Activated naive CD4-positive, alpha-beta T cell treated with anti-CD3 and anti-CD28 coated beads for 36 hours (primary cell): Measurements from ENCODE around the gene AHCY. TPM values are rescaled to one million over a fixed set of nuclear protein-coding genes. Genes with fewer than 3 reads are reported as not detected.
"Not testable (repeated sequence)": the region's sequence is repeated elsewhere in the genome, so short reads cannot be mapped to it uniquely, and the experiment has no call there.

Experiments
- CTCF ChIA-PET: fragments of 350-600 bp; sonication (Branson Sonifier 250); formaldehyde crosslinking; loops from one replicate; lab custom pipeline; 2021; ENCODE audit warnings: antibody characterized with exemption; lab: Charles Lee
- DNase-seq: peaks from one replicate; pipeline ENCODE4 v3.0.0-alpha.2; 2020
- H3K27ac Mint-ChIP-seq: one replicate; pipeline ENCODE4 v1.8.0; 2021; ENCODE audit warnings: mild to moderate bottlenecking, mixed read lengths
- H3K27me3 Mint-ChIP-seq: one replicate; pipeline ENCODE4 v1.8.0; 2021; ENCODE audit warnings: low read depth, mixed read lengths
- H3K36me3 Mint-ChIP-seq: one replicate; pipeline ENCODE4 v1.8.0; 2021; ENCODE audit warnings: low read depth, mixed read lengths
- H3K4me1 Mint-ChIP-seq: one replicate; pipeline ENCODE4 v1.8.0; 2021; ENCODE audit warnings: low read depth, mixed read lengths
- H3K4me3 Mint-ChIP-seq: one replicate; pipeline ENCODE4 v1.8.0; 2021; ENCODE audit warnings: mild to moderate bottlenecking, moderate library complexity, mixed read lengths
- H3K9me3 Mint-ChIP-seq: one replicate; pipeline ENCODE4 v1.8.0; 2021; ENCODE audit warnings: mixed read lengths
- intact Hi-C: fragments of 100-400 bp; cut with micrococcal nuclease; formaldehyde crosslinking; loops from one replicate; pipeline ENCODE4 v1.15.1; 2023
- total RNA-seq, 2 experiments: library from RNA; stranded (reverse); gene quantifications; one replicate each; pipeline ENCODE4 v1.2.3, GENCODE V29; 2021

Gene AHCY
- total RNA-seq, 2 experiments from 2014 or later = 258 to 261 TPM

GRCh38 chr20:34290471-34290870, 12.7 kb downstream of the AHCY start:
- H3K4me3 Mint-ChIP-seq = no peak overlapping the region
- H3K4me1 Mint-ChIP-seq = no peaks in the 10 kb centered on the region
- peaks cover 52% of the 10 kb centered on the region for H3K36me3 Mint-ChIP-seq
- no peaks in the 10 kb centered on the region for H3K27me3 Mint-ChIP-seq
- CTCF ChIA-PET = interaction anchor here (0.6 kb wide), 1 partner anchor 91 kb away, joined by 5 read pairs; no protein-coding TSS in a partner anchor
- no peaks in the 10 kb centered on the region for H3K9me3 Mint-ChIP-seq
- intact Hi-C loops = no loop called here
- no peak overlapping the region for H3K27ac Mint-ChIP-seq
- DNase-seq = no peak

GRCh38 chr20:34287500-34287899, 15.7 kb downstream of the AHCY start:
- intact Hi-C loops = not testable (repeated sequence)

GRCh38 chr20:34285450-34285849, 17.7 kb downstream of the AHCY start:
- Mint-ChIP-seq H3K27me3 (no peaks in the 10 kb centered on the region), H3K27ac (no peak overlapping the region), H3K4me3 (no peak overlapping the region), H3K9me3 (no peaks in the 10 kb centered on the region), H3K36me3 (peaks cover 44% of the 10 kb centered on the region), H3K4me1 (no peaks in the 10 kb centered on the region)
- intact Hi-C loops = no loop called here
- no peak for DNase-seq
- CTCF ChIA-PET = interaction anchor here (0.9 kb wide), 1 partner anchor 59 kb away, joined by 3 read pairs; no protein-coding TSS in a partner anchor

More at GRCh38 chr20:34287500-34287899, 15.7 kb downstream of the AHCY start:
- DNase-seq, H3K9me3 Mint-ChIP-seq, H3K4me1 Mint-ChIP-seq, H3K27me3 Mint-ChIP-seq, H3K4me3 Mint-ChIP-seq: not testable (repeated sequence)
- Mint-ChIP-seq H3K36me3 (peaks cover 51% of the 10 kb centered on the region), H3K27ac (peak overlapping the region; percentile 15)
- CTCF ChIA-PET = interaction anchor here (2.0 kb wide), 1 partner anchor 25 kb away, joined by 8 read pairs; no protein-coding TSS in a partner anchor

GRCh38 chr20:34283844-34284243, 19.3 kb downstream of the AHCY start:
- Mint-ChIP-seq H3K9me3 (no peaks in the 10 kb centered on the region), H3K4me1 (no peaks in the 10 kb centered on the region), H3K4me3 (no peak overlapping the region), H3K27me3 (no peaks in the 10 kb centered on the region), H3K36me3 (peaks cover 48% of the 10 kb centered on the region), H3K27ac (no peak overlapping the region)
- intact Hi-C loops = no loop called here
- CTCF ChIA-PET = no interaction called here
- no peak for DNase-seq

GRCh38 chr20:34282041-34282440, 21.1 kb downstream of the AHCY start:
- intact Hi-C loops = no loop called here
- no peak overlapping the region for H3K4me3 Mint-ChIP-seq
- CTCF ChIA-PET = interaction anchor here (1.6 kb wide), 1 partner anchor 20 kb away, joined by 3 read pairs; no protein-coding TSS in a partner anchor
- peaks cover 48% of the 10 kb centered on the region for H3K36me3 Mint-ChIP-seq
- no peak overlapping the region for H3K27ac Mint-ChIP-seq
- no peaks in the 10 kb centered on the region for H3K4me1 Mint-ChIP-seq
- no peak for DNase-seq
- no peaks in the 10 kb centered on the region for H3K27me3 Mint-ChIP-seq
- no peaks in the 10 kb centered on the region for H3K9me3 Mint-ChIP-seq

GRCh38 chr20:34281177-34281576, 22.0 kb downstream of the AHCY start:
- no peak overlapping the region for H3K4me3 Mint-ChIP-seq
- H3K36me3 Mint-ChIP-seq = peaks cover 46% of the 10 kb centered on the region
- intact Hi-C loops = no loop called here
- no peak overlapping the region for H3K27ac Mint-ChIP-seq
- no peak for DNase-seq
- CTCF ChIA-PET = no interaction called here
- H3K9me3 Mint-ChIP-seq = no peaks in the 10 kb centered on the region
- no peaks in the 10 kb centered on the region for H3K4me1 Mint-ChIP-seq
- H3K27me3 Mint-ChIP-seq = no peaks in the 10 kb centered on the region

- no peaks in the 10 kb centered on the region for H3K4me1 Mint-ChIP-seq
- CTCF ChIA-PET = no interaction called here
Observed at GRCh38 chr20:34274694-34275093, 28.5 kb downstream of the AHCY start.

GRCh38 chr20:34271956-34272355, 31.2 kb downstream of the AHCY start:
- no peak overlapping the region for H3K4me3 Mint-ChIP-seq
- no peak overlapping the region for H3K27ac Mint-ChIP-seq
- H3K27me3 Mint-ChIP-seq = peaks cover 5% of the 10 kb centered on the region
- peaks cover 5% of the 10 kb centered on the region for H3K4me1 Mint-ChIP-seq
- CTCF ChIA-PET = no interaction called here
- DNase-seq = no peak
- peaks cover 20% of the 10 kb centered on the region for H3K36me3 Mint-ChIP-seq
- no peaks in the 10 kb centered on the region for H3K9me3 Mint-ChIP-seq
- intact Hi-C loops = no loop called here

More at GRCh38 chr20:34274694-34275093, 28.5 kb downstream of the AHCY start:
- intact Hi-C loops = no loop called here
- Mint-ChIP-seq H3K27me3 (no peaks in the 10 kb centered on the region), H3K4me3 (no peak overlapping the region), H3K36me3 (peaks cover 35% of the 10 kb centered on the region), H3K9me3 (no peaks in the 10 kb centered on the region), H3K27ac (no peak overlapping the region)
- no peak for DNase-seq

- no peak for DNase-seq
- no peak overlapping the region for H3K4me3 Mint-ChIP-seq
- no peak overlapping the region for H3K27ac Mint-ChIP-seq
- H3K4me1 Mint-ChIP-seq = peaks cover 5% of the 10 kb centered on the region
- peaks cover 13% of the 10 kb centered on the region for H3K36me3 Mint-ChIP-seq
- H3K9me3 Mint-ChIP-seq = no peaks in the 10 kb centered on the region
- H3K27me3 Mint-ChIP-seq = peaks cover 5% of the 10 kb centered on the region
- intact Hi-C loops = loop anchor here (10.0 kb wide), 1 partner anchor 75 kb away; no protein-coding TSS in a partner anchor
- CTCF ChIA-PET = interaction anchor here (0.7 to 1.3 kb wide), 2 partner anchors 80 to 84 kb away, joined by 4 to 10 read pairs; no protein-coding TSS in a partner anchor
Observed at GRCh38 chr20:34269996-34270627, 33.0 kb downstream of the AHCY start.

GRCh38 chr20:34268851-34269636, 34.1 kb downstream of the AHCY start:
- Mint-ChIP-seq H3K27me3 (peaks cover 5% of the 10 kb centered on the region), H3K4me3 (peak overlapping the region; percentile 27), H3K36me3 (peaks cover 8% of the 10 kb centered on the region), H3K9me3 (no peaks in the 10 kb centered on the region), H3K27ac (no peak overlapping the region), H3K4me1 (peaks cover 5% of the 10 kb centered on the region)
- CTCF ChIA-PET = interaction anchor here (0.7 kb wide), 1 partner anchor 83 kb away, joined by 10 read pairs; no protein-coding TSS in a partner anchor
- intact Hi-C loops = loop anchor here (10.0 kb wide), 1 partner anchor 74 kb away; no protein-coding TSS in a partner anchor
- DNase-seq = peak; percentile 20

- no peak for DNase-seq
- CTCF ChIA-PET = no interaction called here
- H3K9me3 Mint-ChIP-seq = no peaks in the 10 kb centered on the region
- intact Hi-C loops = loop anchor here (10.0 kb wide), 1 partner anchor 73 kb away; no protein-coding TSS in a partner anchor
- H3K4me1 Mint-ChIP-seq = peaks cover 5% of the 10 kb centered on the region
- H3K27ac Mint-ChIP-seq = no peak overlapping the region
- H3K27me3 Mint-ChIP-seq = peaks cover 5% of the 10 kb centered on the region
- no peak overlapping the region for H3K4me3 Mint-ChIP-seq
- H3K36me3 Mint-ChIP-seq = no peaks in the 10 kb centered on the region
Observed at GRCh38 chr20:34268145-34268544, 35.0 kb downstream of the AHCY start.

- Mint-ChIP-seq H3K27ac (no peak overlapping the region), H3K4me1 (peaks cover 2% of the 10 kb centered on the region), H3K4me3 (no peak overlapping the region), H3K36me3 (no peaks in the 10 kb centered on the region), H3K27me3 (peaks cover 5% of the 10 kb centered on the region), H3K9me3 (no peaks in the 10 kb centered on the region)
- no peak for DNase-seq
- CTCF ChIA-PET = no interaction called here
- intact Hi-C loops = loop anchor here (10.0 kb wide), 1 partner anchor 69 kb away; no protein-coding TSS in a partner anchor
Observed at GRCh38 chr20:34264141-34264540, 39.0 kb downstream of the AHCY start.
